GM19099 (cell line): ENCODE data around the gene PRSS38.

Source experiments
- POLR2A ChIP-seq: IDR thresholded peaks from 3 replicates; pipeline ENCODE4 v1.6.1; 2011; ENCODE audit warnings: low read depth; ENCODE audit not compliant: insufficient read length; ENCODE audit errors: extremely low read depth

PRSS38 gene

GRCh38 chr1:227787513-227788270 lies 27.8 kb upstream of the PRSS38 start:
- TF ChIP-seq POLR2A = peak; percentile 63

DNA sequence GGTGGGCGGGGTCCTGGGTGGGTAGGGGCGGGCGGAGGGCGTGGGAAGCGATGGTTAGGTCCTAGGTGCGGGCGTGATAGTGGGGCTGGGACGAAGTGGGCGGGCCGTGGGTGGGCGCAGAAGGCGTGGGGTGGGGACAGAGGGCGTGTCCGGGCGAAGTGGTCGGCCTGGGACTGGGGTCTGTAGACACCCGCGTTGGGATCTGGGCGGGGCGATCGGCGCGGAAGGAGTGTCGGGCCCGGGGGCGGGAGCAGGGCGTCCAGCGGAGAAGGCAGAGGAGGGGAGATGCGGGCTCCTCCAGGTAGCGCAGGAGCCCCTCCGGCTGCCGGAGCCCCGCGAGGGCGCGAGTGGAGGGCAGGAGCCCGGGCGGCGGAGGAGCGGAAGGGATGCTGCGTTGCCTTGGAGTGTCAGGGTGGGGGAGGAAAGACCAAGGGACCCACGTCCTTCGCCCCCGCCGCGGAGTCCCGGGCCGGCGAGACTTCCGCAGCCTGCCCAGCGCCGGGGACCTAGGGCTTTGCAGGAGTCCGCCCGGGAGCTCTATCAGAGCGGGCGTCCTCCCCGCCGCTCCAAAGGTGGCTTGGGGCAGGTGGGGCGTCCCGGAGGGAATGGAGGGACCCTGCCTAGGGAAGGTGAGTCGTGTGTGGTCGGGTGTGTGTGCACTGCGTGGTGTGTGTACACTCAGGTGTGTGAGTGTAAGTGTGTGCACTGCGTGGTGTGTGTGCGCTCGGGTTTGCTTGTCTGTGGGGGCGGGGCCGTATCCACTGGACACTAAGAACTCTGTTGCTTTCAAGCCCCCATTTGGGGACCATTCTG lies 27.0 kb upstream of the PRSS38 start:
- no peak for TF ChIP-seq POLR2A

- TF ChIP-seq POLR2A = no peak
These were observed 26.1 kb upstream of the PRSS38 start for GRCh38 chr1:227789084-227790033.

- TF ChIP-seq POLR2A = no peak
These were observed 25.5 kb upstream of the PRSS38 start for GRCh38 chr1:227790034-227790400.

- no peak for TF ChIP-seq POLR2A
These were observed 24.6 kb upstream of the PRSS38 start for GRCh38 chr1:227790868-227791267.

- TF ChIP-seq POLR2A = no peak
These were observed 23.9 kb upstream of the PRSS38 start for GRCh38 chr1:227791425-227792143.

DNA sequence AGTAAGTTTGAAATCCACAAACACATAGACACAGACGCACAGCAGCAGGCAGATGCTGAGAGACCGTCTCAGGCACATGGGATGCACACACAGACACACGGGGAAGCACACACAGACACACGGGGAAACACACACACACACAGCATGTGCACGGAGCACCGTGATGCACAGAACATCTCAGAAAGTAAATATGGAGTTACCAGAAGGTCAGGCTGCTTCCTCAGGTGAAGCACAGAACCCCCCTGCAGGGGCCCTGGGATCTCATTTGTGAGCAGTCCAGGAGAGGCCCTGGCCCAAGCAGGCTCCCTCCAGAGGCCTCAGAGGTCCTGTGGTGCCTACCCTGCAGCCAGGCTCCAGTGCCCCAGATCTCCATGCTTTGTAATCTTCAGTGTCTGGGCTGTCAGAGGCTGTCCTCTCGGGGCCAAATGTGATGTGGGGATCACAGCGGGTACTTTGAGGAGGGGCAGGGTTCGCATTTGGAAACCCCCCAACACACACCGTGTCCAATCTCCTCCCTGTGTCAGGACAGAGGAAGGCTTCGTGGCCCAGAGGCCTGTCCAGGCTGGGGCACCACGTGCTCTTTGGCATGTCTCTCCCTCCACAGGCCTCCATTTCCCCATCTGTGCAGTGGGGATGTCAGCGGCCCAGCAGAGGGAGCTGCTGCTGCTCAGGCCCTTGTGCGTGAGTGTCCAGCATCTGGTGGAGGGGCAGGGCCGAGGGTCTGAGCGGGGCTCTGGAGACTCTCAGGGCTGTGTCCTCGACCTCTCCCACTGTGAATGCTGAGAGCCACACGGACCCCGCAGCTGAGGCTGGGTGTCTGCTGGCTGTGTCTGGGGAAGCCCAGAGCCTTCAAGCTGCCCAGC lies 23.0 kb upstream of the PRSS38 start:
- no peak for TF ChIP-seq POLR2A

- TF ChIP-seq POLR2A = no peak
These were observed 22.2 kb upstream of the PRSS38 start for GRCh38 chr1:227793079-227793947.

DNA sequence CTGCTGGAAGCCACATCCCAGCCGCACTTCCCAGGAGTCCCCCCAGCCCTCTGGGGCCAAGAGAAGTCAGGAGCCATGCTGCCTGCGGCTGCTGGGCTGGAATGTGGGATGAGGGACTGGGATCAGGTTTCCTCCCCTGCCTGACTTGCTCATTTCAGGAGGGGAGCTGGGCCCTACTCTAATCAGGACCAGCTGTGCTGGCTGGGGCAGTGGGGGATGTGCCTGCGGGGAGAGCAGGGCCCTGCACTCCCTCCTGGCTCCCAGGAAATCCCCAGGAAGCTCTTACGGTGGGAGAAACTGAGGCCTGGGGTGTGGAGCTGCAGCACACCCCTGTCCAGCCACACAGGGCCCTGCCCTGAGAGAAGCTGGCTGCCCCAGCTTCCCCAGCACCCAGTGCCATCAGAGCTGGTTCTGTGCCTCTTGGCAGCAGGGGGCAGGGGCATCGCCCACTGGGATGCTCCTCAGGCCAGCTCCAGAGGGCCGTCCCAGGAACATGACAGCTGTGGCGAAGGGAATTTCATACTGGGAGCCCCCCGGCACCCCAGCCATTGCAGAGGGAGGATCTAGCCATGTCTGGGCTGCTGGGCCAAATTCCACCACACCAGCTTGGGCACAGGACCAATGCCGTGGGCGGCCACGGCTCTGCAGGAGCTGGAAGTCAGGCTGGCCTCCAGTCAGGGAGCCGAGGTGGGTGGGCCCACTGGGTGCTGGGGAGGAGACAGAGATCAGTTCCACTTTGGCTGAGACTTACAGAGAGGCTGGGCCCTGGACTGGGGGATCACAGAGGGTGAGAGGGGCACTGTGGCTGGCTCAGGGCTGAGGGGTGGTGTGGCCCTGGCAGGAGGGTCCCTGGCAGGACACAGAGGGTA lies 21.3 kb upstream of the PRSS38 start:
- TF ChIP-seq POLR2A = no peak

DNA sequence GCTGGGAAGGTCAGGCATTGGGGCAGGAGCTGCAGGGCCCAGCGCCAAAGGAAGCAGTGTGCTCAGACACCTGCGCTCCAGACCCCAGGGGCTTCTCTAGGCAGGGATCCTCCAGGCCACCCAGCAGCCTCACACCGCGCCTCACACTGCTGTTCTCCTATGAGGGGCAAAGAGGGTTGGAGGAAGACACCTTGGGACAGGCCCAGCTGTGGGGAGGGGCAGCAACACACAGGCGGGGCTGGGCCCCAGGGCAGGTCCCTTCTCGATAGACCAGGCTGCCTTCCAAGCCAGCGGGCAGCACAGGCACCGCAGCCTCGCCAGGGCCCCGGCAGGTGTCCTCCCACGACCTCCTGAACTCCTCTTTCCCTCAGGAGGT lies 20.7 kb upstream of the PRSS38 start:
- no peak for TF ChIP-seq POLR2A

- TF ChIP-seq POLR2A = no peak
These were observed 19.7 kb upstream of the PRSS38 start for GRCh38 chr1:227795732-227796131.

GRCh38 chr1:227796359-227796915 lies 19.0 kb upstream of the PRSS38 start:
- TF ChIP-seq POLR2A = no peak

DNA sequence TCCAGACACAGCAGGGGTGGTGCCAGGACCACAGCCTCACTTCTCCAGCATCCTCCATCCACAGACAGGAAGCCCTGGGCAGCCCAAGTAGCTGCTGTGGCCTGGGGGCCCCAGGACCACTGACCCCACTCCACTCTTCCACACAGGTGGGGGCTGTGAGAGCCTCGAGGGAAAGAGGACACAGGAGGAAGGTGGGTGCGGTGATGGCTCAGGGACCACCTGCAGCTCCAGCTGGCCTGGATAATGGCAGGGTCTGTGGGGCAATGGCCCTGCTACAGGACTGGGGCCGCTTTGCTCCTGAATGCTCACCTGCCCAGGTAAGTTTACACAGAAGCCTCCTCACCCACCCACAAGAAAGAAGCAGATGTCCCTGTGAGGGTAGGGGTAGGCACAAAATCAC lies 18.3 kb upstream of the PRSS38 start:
- no peak for TF ChIP-seq POLR2A
